Measurements from ENCODE around the gene POC1A. TPM values are rescaled to one million over a fixed set of nuclear protein-coding genes. Genes with fewer than 3 reads are reported as not detected.

The POC1A gene
- total RNA-seq, 2 donors from 2014 or later: 2.5 to 5.3 TPM

GRCh38 chr3:52190294-52191074 is 36.3 kb upstream of the POC1A start:
- intact Hi-C loops (cut with DNase I): no loop called here
- peaks cover 11% of the 10 kb centered on the region for H3K4me1 ChIP-seq (replicated peaks)
- TF ChIP-seq POLR2AphosphoS5 (IDR thresholded peaks at IDR 0.05) (no peak), POLR2A (IDR thresholded peaks at IDR 0.05) (no peak)
- TF ChIP-seq, protein P1, sequence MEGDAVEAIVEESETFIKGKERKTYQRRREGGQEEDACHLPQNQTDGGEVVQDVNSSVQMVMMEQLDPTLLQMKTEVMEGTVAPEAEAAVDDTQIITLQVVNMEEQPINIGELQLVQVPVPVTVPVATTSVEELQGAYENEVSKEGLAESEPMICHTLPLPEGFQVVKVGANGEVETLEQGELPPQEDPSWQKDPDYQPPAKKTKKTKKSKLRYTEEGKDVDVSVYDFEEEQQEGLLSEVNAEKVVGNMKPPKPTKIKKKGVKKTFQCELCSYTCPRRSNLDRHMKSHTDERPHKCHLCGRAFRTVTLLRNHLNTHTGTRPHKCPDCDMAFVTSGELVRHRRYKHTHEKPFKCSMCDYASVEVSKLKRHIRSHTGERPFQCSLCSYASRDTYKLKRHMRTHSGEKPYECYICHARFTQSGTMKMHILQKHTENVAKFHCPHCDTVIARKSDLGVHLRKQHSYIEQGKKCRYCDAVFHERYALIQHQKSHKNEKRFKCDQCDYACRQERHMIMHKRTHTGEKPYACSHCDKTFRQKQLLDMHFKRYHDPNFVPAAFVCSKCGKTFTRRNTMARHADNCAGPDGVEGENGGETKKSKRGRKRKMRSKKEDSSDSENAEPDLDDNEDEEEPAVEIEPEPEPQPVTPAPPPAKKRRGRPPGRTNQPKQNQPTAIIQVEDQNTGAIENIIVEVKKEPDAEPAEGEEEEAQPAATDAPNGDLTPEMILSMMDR (IDR thresholded peaks at IDR 0.05): no peak
- no peaks in the 10 kb centered on the region for H3K36me3 ChIP-seq
- no peaks in the 10 kb centered on the region for H3K9me3 ChIP-seq
- peak; percentile 46 for DNase-seq (ENCODE audit: low spot score)
- 26% methylated on average over 9 of the region's 9 CpGs for WGBS
- peak overlapping the region; percentile 50 to 52 for H3K27ac ChIP-seq
- H3K27me3 ChIP-seq (replicated peaks; ENCODE audit: insufficient read depth): no peaks in the 10 kb centered on the region
- no peak overlapping the region for H3K4me3 ChIP-seq

GRCh38 chr3:52188556-52188955 is 34.3 kb upstream of the POC1A start:
- TF ChIP-seq, protein P1 (IDR thresholded peaks at IDR 0.05): no peak
- TF ChIP-seq POLR2AphosphoS5 (IDR thresholded peaks at IDR 0.05) (no peak), POLR2A (IDR thresholded peaks at IDR 0.05) (no peak)
- DNase-seq (ENCODE audit: low spot score): no peak
- Histone ChIP-seq H3K4me1 (replicated peaks) (peaks cover 11% of the 10 kb centered on the region), H3K27ac (no peak overlapping the region), H3K36me3 (no peaks in the 10 kb centered on the region), H3K9me3 (no peaks in the 10 kb centered on the region), H3K27me3 (replicated peaks; ENCODE audit: insufficient read depth) (no peaks in the 10 kb centered on the region), H3K4me3 (no peak overlapping the region)
- WGBS: 87% methylated on average over 1 of the region's 1 CpG
- intact Hi-C loops (cut with DNase I): no loop called here

GRCh38 chr3:52186729-52187128 is 32.5 kb upstream of the POC1A start:
- no peak for DNase-seq (ENCODE audit: low spot score)
- Histone ChIP-seq H3K4me1 (replicated peaks) (peaks cover 11% of the 10 kb centered on the region), H3K36me3 (no peaks in the 10 kb centered on the region), H3K27me3 (replicated peaks; ENCODE audit: insufficient read depth) (no peaks in the 10 kb centered on the region), H3K9me3 (no peaks in the 10 kb centered on the region), H3K27ac (no peak overlapping the region), H3K4me3 (no peak overlapping the region)
- intact Hi-C loops (cut with DNase I): no loop called here
- no peak for TF ChIP-seq POLR2AphosphoS5 (IDR thresholded peaks at IDR 0.05)
- TF ChIP-seq, protein P1 (IDR thresholded peaks at IDR 0.05): no peak
- TF ChIP-seq POLR2A (IDR thresholded peaks at IDR 0.05): no peak
- WGBS: 89% methylated on average over 9 of the region's 9 CpGs

GRCh38 chr3:52185837-52186236 is 31.6 kb upstream of the POC1A start:
- TF ChIP-seq, protein P1 (IDR thresholded peaks at IDR 0.05): no peak
- TF ChIP-seq POLR2AphosphoS5 (IDR thresholded peaks at IDR 0.05) (no peak), POLR2A (IDR thresholded peaks at IDR 0.05) (no peak)
- H3K4me3 ChIP-seq: no peak overlapping the region
- H3K9me3 ChIP-seq: no peaks in the 10 kb centered on the region
- WGBS: 86% methylated on average over 3 of the region's 3 CpGs
- no peaks in the 10 kb centered on the region for H3K27me3 ChIP-seq (replicated peaks; ENCODE audit: insufficient read depth)
- intact Hi-C loops (cut with DNase I): no loop called here
- H3K4me1 ChIP-seq (replicated peaks): peaks cover 10% of the 10 kb centered on the region
- no peaks in the 10 kb centered on the region for H3K36me3 ChIP-seq
- no peak overlapping the region for H3K27ac ChIP-seq
- DNase-seq (ENCODE audit: low spot score): no peak

GRCh38 chr3:52185311-52185710 is 31.1 kb upstream of the POC1A start:
- no peak for TF ChIP-seq POLR2A (IDR thresholded peaks at IDR 0.05)
- no peaks in the 10 kb centered on the region for H3K27me3 ChIP-seq (replicated peaks; ENCODE audit: insufficient read depth)
- DNase-seq (ENCODE audit: low spot score): no peak
- 95% methylated on average over 6 of the region's 6 CpGs for WGBS
- no peak overlapping the region for H3K4me3 ChIP-seq
- peaks cover 5% of the 10 kb centered on the region for H3K4me1 ChIP-seq (replicated peaks)
- H3K9me3 ChIP-seq: no peaks in the 10 kb centered on the region
- no peaks in the 10 kb centered on the region for H3K36me3 ChIP-seq
- H3K27ac ChIP-seq: no peak overlapping the region
- intact Hi-C loops (cut with DNase I): no loop called here
